ENCODE results near the gene OSTC. TPM values are rescaled to one million over a fixed set of nuclear protein-coding genes. Genes with fewer than 3 reads are reported as not detected.

OSTC gene
- polyA plus RNA-seq, 1 of the 3 experiments (the other 2 are of a cell fraction): 107 TPM

DNA sequence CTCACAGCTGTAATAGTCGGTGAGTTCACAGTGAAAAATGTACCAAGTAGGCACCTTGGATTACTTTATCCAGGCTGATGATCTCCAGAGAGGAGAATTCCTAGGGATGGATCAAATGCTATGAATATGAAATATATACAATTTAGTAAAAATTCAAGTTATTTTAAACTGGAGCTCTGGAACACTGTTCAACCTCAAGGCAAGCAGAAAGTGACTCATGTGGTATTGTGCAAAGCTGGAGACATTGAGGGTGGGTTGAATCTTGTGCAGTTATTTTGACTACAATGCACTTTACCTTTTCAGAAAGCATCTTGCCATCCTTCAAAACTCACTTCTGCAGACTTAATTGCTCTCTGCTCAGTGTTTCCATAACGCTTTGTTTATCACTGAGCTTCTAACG, 43.4 kb downstream of the OSTC start:
- DNase-seq: no peak
- ChIA-PET POLR2A (no interaction called here), CTCF (interaction anchor here (1.0 kb wide), 1 partner anchor 10 kb away, joined by 3 read pairs; no protein-coding TSS in a partner anchor)

More for the DNA sequence above, 43.4 kb downstream of the OSTC start:
- no peak overlapping the region for H3K9ac ChIP-seq
- H3K4me2 ChIP-seq: no peak overlapping the region
- TF ChIP-seq, protein P1, sequence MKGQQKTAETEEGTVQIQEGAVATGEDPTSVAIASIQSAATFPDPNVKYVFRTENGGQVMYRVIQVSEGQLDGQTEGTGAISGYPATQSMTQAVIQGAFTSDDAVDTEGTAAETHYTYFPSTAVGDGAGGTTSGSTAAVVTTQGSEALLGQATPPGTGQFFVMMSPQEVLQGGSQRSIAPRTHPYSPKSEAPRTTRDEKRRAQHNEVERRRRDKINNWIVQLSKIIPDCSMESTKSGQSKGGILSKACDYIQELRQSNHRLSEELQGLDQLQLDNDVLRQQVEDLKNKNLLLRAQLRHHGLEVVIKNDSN (IDR thresholded peaks at IDR 0.05; ENCODE audit: borderline replicate concordance, low read depth): no peak
- TF ChIP-seq ELF1 (IDR thresholded peaks at IDR 0.05) (no peak), GATA2 (CRISPR knock-in tag; IDR thresholded peaks at IDR 0.05) (no peak), NRF1 (IDR thresholded peaks at IDR 0.05; ENCODE audit: low read depth, low read length) (no peak), EP300 (IDR thresholded peaks at IDR 0.05; ENCODE audit: borderline replicate concordance in 1 of 2, low read depth in 1 of 2, low read length in 1 of 2) (no peak), FOXJ3 (CRISPR knock-in tag; IDR thresholded peaks at IDR 0.05) (no peak), JUND (IDR thresholded peaks at IDR 0.05) (no peak), RFX5 (IDR thresholded peaks at IDR 0.05; ENCODE audit: low read length) (no peak), FOSL2 (IDR thresholded peaks at IDR 0.05; ENCODE audit: borderline replicate concordance, low read depth) (no peak), MEF2A (IDR thresholded peaks at IDR 0.05; ENCODE audit: borderline replicate concordance, low read depth) (no peak), EZH2phosphoT487 (IDR thresholded peaks at IDR 0.05; ENCODE audit: borderline replicate concordance, low read depth) (no peak), TCF12 (IDR thresholded peaks at IDR 0.05) (no peak), CHD2 (IDR thresholded peaks at IDR 0.05; ENCODE audit: low read length, partially characterized antibody) (no peak), RAD21 (IDR thresholded peaks at IDR 0.05; ENCODE audit: low read length) (no peak), MXI1 (IDR thresholded peaks at IDR 0.05; ENCODE audit: low read depth, low read length) (no peak), POLR2AphosphoS5 (IDR thresholded peaks at IDR 0.05; ENCODE audit: low read depth, low read length) (no peak)
- TF ChIP-seq, protein P2, sequence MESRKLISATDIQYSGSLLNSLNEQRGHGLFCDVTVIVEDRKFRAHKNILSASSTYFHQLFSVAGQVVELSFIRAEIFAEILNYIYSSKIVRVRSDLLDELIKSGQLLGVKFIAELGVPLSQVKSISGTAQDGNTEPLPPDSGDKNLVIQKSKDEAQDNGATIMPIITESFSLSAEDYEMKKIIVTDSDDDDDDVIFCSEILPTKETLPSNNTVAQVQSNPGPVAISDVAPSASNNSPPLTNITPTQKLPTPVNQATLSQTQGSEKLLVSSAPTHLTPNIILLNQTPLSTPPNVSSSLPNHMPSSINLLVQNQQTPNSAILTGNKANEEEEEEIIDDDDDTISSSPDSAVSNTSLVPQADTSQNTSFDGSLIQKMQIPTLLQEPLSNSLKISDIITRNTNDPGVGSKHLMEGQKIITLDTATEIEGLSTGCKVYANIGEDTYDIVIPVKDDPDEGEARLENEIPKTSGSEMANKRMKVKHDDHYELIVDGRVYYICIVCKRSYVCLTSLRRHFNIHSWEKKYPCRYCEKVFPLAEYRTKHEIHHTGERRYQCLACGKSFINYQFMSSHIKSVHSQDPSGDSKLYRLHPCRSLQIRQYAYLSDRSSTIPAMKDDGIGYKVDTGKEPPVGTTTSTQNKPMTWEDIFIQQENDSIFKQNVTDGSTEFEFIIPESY (IDR thresholded peaks at IDR 0.05; ENCODE audit: borderline replicate concordance, low read depth): no peak
- TF ChIP-seq, protein P3, sequence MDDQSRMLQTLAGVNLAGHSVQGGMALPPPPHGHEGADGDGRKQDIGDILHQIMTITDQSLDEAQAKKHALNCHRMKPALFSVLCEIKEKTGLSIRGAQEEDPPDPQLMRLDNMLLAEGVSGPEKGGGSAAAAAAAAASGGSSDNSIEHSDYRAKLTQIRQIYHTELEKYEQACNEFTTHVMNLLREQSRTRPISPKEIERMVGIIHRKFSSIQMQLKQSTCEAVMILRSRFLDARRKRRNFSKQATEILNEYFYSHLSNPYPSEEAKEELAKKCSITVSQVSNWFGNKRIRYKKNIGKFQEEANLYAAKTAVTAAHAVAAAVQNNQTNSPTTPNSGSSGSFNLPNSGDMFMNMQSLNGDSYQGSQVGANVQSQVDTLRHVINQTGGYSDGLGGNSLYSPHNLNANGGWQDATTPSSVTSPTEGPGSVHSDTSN (IDR thresholded peaks at IDR 0.05): no peak
- TF ChIP-seq, protein P4, sequence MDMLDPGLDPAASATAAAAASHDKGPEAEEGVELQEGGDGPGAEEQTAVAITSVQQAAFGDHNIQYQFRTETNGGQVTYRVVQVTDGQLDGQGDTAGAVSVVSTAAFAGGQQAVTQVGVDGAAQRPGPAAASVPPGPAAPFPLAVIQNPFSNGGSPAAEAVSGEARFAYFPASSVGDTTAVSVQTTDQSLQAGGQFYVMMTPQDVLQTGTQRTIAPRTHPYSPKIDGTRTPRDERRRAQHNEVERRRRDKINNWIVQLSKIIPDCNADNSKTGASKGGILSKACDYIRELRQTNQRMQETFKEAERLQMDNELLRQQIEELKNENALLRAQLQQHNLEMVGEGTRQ (IDR thresholded peaks at IDR 0.05; ENCODE audit: borderline replicate concordance, low read depth, low read length): no peak
- H3K36me3 ChIP-seq (replicated peaks in 1 of 2; ENCODE audit: control insufficient read depth in 1 of 2, insufficient read depth in 2 of 2, low read length in 1 of 2): no peaks in the 10 kb centered on the region
- H3F3A ChIP-seq (replicated peaks; ENCODE audit: insufficient read depth): no peaks in the 10 kb centered on the region
- no peak overlapping the region for H3K4me3 ChIP-seq (ENCODE audit: low read depth in 2 of 2, low read length in 1 of 2)
- H3K4me1 ChIP-seq (ENCODE audit: control insufficient read depth in 1 of 2, insufficient read depth in 2 of 2, low read depth in 1 of 2, low read length in 1 of 2): no peaks in the 10 kb centered on the region
- no peaks in the 10 kb centered on the region for H3K9me3 ChIP-seq
- whole genome bisulfite sequencing (ENCODE audit: low lambda C conversion rate): 49% methylated on average over 3 of the region's 3 CpGs
- no peak overlapping the region for H2AFZ ChIP-seq (ENCODE audit: low read depth)
- no peaks in the 10 kb centered on the region for H3K9me2 ChIP-seq
- no peak overlapping the region for H3K27ac ChIP-seq (ENCODE audit: low read depth in 2 of 2, low read length in 1 of 2)
- H4K20me1 ChIP-seq (ENCODE audit: insufficient read depth): no peaks in the 10 kb centered on the region
- H3K27me3 ChIP-seq (ENCODE audit: insufficient read depth): no peaks in the 10 kb centered on the region; the same call in 1 of the 2 replicates
- no peaks in the 10 kb centered on the region for H3K79me2 ChIP-seq (ENCODE audit: insufficient read depth)

Data from SK-N-SH (cell line).